K562 (cell line): ENCODE measurements around the gene ADAMTSL3.

Experiments
- CBX5 ChIP-seq: IDR thresholded peaks from 2 replicates; pipeline ENCODE4 v1.6.1; 2014; ENCODE audit warnings: low read depth, borderline replicate concordance
- CHD4 ChIP-seq: fragments of 200-600 bp; sonication (generic); IDR thresholded peaks from 3 replicates; pipeline ENCODE4 v1.6.1; 2012; ENCODE audit warnings: low read depth, mild to moderate bottlenecking, mixed read lengths, low read length, inconsistent platforms; ENCODE audit not compliant: insufficient read depth, insufficient replicate concordance, poor library complexity, severe bottlenecking
- CTCF ChIP-seq, 3 experiments: IDR thresholded peaks in 2 of 3; conservative IDR thresholded peaks in 1 of 3; 2 replicates each; pipeline ENCODE4 v1.5.1; 2011 to 2012; ENCODE audit warnings: low read length in 3 of 3, mild to moderate bottlenecking in 3 of 3, control low read depth in 2 of 3, improper control_type of control experiment in 1 of 3, inconsistent platforms in 1 of 3, low read depth in 1 of 3, mixed read lengths in 1 of 3, moderate library complexity in 1 of 3; ENCODE audit not compliant: insufficient read depth in 2 of 3
- MXD1 ChIP-seq: fragments of 250-450 bp; sonication (Bioruptor Pico); IDR thresholded peaks from 2 replicates; pipeline ENCODE4 v1.8.0; 2021; ENCODE audit warnings: borderline replicate concordance, mild to moderate bottlenecking, moderate library complexity; ENCODE audit not compliant: poor library complexity, severe bottlenecking
- NR3C1 ChIP-seq: sonication (generic); formaldehyde crosslinking; IDR thresholded peaks from 2 replicates; pipeline ENCODE4 v1.8.1; 2022; ENCODE audit warnings: missing genetic modification reagents
- POLR2A ChIP-seq: fragments of 450-650 bp; conservative IDR thresholded peaks from 2 replicates; pipeline ENCODE4 v1.6.1; 2016
- RBM39 ChIP-seq: fragments of 200-400 bp; formaldehyde crosslinking; optimal IDR thresholded peaks from 2 replicates; pipeline ENCODE3; 2018; ENCODE audit warnings: low read depth, low read length
- RFX5 ChIP-seq: IDR thresholded peaks from 2 replicates; pipeline ENCODE4 v1.6.1; 2011; ENCODE audit warnings: low read depth, mild to moderate bottlenecking, improper control_type of control experiment, low read length
- ZNF592 ChIP-seq: fragments of 450-650 bp; IDR thresholded peaks from 2 replicates; pipeline ENCODE4 v1.6.1; 2017; ENCODE audit warnings: antibody characterized with exemption, mild to moderate bottlenecking

DNA sequence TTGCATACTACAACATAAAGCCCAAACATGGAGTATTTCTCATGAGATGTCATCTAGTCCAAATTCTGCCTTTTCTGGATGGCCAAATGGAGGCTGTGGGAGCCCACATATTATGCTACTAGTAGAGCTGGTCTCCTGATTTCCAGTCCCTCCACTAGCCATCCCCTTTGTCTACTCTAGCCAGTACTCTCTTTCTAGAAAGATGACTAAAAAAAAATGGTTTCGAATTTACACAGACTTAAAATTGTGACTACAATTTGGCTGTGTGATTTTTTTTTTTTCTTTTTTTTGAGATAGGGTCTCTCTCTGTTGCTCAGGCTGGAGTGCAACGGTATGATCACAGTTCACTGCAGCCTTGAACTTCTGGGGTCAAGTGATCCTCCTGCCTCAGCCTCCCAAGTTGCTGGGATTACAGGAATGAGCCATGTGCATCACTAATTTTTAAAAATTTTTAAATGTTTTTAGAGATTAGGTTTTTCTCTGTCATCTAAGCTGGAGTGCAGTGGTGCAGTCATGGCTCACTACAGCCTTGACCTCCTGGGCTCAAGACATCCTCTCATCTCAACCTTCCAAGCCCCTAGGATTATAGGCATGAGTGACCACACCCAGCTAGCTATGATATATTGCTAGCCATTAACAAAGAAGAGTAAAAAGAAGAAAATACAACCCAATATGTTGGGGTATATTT, 273.9 kb downstream of the ADAMTSL3 start:
- TF ChIP-seq NR3C1 (CRISPR knock-in tag): no peak
- TF ChIP-seq CBX5: no peak
- TF ChIP-seq ZNF592: no peak
- no peak for TF ChIP-seq CHD4
- no peak for TF ChIP-seq RFX5
- no peak for TF ChIP-seq POLR2A
- no peak for TF ChIP-seq CTCF (IDR thresholded peaks at IDR 0.05 in 2 of 3, conservative IDR thresholded peaks at IDR 0.05 in 1 of 3; ENCODE audit: insufficient read depth in 2 of 3, low read depth in 1 of 3, low read length in 3 of 3)
- no peak for TF ChIP-seq RBM39
- no peak for TF ChIP-seq MXD1
